Measurements from ENCODE around the gene RESP18.

Gene RESP18

GRCh38 chr2:219278655-219279150, 53.8 kb downstream of the RESP18 start:
- peak overlapping the region; percentile 86 for H3K4me3 Mint-ChIP-seq
- peak overlapping the region; percentile 96 for H3K27ac Mint-ChIP-seq
- peaks cover 4% of the 10 kb centered on the region for H3K36me3 Mint-ChIP-seq
- peaks cover 48% of the 10 kb centered on the region for H3K4me1 Mint-ChIP-seq
- H3K9me3 Mint-ChIP-seq: no peaks in the 10 kb centered on the region
- no peaks in the 10 kb centered on the region for H3K27me3 Mint-ChIP-seq

- Mint-ChIP-seq H3K36me3 (peaks cover 2% of the 10 kb centered on the region), H3K27me3 (no peaks in the 10 kb centered on the region), H3K4me3 (peak overlapping the region; percentile 86), H3K4me1 (peaks cover 45% of the 10 kb centered on the region), H3K27ac (peak overlapping the region; percentile 89), H3K9me3 (no peaks in the 10 kb centered on the region)
Observed at GRCh38 chr2:219277703-219278654, 54.6 kb downstream of the RESP18 start.

Data from activated naive CD4-positive, alpha-beta T cell treated with anti-CD3 and anti-CD28 coated beads, Interleukin-2, amount 50 U/mL, for 24 hours (primary cell).